ENCODE measurements around the gene OGFOD1. TPM values are rescaled to one million over a fixed set of nuclear protein-coding genes. Genes with fewer than 3 reads are reported as not detected.

Gene OGFOD1
- 46.6 TPM for total RNA-seq

DNA sequence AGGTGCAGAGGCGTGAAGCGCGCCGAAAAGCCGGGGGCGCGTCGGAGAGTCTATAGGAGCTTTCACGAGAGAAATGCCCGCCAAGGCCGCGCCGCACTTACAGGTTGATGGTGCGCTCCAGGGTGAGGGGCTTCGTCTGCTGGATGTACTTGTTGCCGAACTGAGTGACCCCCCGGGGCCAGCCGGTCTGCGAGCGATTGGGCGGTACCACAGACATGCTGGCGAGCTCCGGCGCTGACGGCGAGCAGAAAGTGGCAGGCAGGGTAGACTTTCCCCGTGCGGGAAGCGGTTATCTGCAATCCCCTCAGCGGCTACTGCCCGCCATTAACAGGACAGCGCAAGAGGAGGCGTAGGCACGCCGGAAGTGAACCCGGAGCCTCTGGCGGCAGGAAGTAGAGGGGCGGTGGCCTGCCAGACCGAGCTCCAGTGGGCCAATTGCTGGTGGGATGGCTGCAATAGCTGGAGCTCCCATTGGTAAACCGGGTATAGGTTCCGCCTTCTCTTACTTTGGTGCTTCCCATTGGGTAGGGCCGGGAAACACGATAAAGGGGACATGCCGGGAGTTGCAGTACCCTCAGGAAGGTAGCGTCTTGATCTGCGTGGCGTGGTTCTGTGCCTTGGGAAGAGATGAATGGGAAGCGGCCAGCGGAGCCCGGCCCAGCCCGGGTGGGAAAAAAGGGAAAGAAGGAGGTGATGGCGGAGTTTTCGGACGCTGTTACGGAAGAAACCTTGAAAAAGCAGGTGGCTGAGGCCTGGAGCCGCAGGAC is at the start of gene OGFOD1, which contains the start of gene NUDT21:
Gene OGFOD1 (plus strand): TSS at position 569 of the 767 bp plus-strand sequence. CDS start 59 bp downstream, at position 628.
Gene NUDT21 (minus strand): TSS at position 347 of the 767 bp plus-strand sequence. CDS start 130 bp downstream, at position 217.
- DNase-seq = peak; percentile 98

DNA sequence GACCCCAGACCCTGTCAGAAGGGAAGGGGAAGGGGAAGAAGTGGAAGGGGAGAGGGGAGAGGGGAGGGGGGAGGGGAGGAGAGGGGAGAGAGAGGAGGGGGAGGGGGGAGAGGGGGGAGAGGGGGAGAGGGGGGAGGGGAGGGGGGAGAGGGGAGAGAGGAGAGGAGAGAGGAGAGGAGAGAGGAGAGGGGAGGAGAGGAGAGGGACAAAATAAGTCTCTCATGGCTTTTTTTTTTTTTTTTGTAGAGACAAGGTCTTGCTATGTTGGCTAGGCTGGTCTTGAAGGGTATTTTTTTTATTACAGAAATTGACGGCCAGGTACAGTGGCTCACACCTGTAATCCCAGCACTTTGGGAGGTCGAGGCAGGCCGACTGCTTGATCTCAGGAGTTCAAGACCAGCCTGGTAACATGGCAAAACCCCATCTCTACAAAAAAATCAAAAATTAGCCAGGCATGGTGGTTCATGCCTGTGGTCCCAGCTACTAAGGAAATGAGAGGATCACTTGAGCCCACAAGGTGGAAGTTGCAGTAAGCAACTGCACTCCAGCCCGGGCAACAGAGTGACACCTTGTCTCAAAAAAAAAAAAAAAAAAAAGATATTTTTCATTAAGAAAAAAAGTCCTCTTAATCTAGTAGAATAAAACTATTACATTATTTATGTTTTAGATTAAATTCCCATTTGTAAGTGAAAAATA is 45.2 kb upstream of the OGFOD1 start:
- no peak for DNase-seq

DNA sequence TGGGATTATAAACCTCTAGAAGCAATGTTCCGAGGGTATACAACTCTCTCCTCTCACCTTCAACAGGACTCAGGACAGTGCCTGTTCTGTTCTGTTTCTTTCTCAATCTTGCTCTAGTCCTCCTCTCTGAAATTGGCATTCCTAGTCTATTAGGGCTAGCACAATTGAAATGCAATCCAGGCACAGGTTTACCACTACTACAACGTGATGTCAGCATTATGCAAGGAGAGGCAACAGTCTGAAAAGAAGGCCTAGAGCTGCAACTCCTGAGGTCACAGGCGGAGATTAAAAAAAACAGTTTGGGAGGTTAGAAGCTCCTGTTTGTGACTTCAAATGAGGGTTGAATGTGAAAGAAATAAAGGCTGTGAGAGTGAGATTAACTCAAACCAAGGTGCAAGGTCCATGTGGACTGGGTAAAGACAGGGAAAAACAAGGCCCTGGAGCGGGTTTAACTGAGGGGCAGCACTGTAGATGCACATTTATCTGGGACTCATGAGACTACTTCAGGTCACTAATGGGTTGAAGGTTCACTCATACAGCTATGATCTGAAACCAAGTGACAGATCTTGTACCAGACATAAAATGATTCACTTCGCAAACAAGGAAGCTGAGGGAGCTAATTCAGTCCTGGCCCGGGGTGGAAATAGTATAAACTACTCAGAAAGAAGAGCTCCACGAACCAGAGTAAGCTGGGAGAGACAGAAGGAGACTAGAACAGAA is 42.8 kb upstream of the OGFOD1 start:
- no peak for DNase-seq

DNA sequence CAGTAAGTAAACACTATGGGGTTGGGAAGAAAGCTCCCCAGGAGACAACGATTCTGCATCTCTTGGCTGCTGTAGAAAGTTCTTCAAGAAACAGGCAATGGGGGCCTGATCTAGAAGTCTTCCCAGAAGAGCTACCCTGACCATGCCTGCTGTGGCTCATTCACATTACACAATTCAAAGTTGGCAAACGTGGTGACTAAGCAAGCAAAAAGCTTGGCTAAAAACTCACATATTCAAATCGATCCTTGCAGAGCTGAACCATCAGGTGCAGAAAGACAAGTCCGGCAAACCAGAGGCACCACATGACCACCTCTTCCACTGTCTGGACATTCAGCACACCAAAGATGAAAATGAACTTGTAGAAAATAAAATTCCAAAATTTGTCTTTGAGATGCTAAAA is 42.2 kb upstream of the OGFOD1 start:
- no peak for DNase-seq

DNA sequence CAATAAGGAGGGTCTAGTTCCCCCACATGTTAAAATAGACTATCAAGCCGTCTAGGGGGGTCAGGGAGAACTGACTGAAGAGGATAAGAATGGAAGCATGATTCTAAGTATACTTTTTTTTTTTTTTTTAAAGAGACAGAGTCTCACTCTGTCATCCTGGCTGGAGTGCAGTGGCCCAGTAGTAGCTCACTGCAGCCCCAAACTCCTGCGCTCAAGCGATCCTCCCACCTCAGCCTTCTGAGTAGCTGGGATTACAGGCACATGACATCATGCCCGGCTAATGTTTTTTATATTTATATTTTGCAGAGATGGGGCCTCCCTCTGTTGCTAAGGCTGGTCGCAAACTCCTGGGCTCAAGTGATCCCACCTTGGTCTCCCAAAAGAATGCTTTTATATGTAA is 40.2 kb upstream of the OGFOD1 start:
- DNase-seq = no peak

DNA sequence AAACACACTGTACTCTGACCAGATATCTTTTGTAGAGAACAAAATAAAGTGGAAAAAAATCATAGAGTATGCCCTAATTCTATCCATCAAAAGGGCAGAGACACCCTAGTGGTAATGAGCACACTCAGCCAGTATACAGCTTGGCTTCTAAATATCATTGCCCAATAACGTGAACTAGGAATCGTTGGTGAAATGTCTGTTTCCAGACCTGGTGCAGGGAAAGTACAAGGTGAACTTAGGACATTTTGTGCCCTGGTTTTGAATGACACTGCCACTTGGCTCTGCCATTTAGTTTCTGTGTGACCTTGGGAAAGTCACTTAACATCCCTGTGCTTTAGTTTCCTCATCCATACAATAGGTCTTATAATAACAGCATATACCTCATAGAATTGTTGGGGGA is 39.7 kb upstream of the OGFOD1 start:
- DNase-seq = no peak

DNA sequence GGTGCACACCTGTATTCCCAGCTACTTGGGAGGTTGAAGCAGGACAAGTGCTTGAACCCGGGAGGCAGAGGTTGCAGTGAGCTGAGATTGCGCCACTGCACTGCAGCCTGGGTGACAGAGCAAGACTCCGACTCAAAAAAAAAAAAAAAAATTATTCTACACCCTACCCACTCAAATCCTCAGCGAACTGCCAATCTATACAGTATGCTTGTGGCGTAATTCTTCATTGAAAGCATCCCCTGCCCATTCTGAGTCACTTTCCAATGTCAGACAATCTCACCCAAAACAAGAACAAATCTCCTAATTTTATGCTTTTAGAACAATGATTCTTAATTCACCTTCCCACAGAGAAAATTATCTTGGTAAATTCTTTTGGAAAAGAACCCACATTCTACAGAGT is 38.0 kb upstream of the OGFOD1 start:
- DNase-seq = no peak

DNA sequence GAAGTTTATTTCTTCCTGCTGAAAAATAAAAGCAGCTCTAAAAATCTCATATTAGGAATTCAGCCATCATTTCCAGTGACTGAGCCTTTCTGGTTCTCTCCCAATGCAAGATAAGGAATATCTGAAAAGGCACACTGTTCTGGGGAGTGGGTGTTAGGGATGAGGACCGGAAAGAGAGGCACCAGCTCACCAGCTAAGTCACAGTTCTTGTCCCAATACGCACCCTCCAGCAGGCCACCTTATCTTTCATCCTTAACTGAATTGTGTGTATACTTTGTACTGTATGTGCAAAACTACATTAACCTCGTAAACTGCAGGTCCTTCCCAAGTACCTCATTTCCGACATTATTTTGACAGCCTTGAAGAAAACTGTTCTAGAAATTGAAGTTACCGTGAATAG is 37.0 kb upstream of the OGFOD1 start:
- no peak for DNase-seq

DNA sequence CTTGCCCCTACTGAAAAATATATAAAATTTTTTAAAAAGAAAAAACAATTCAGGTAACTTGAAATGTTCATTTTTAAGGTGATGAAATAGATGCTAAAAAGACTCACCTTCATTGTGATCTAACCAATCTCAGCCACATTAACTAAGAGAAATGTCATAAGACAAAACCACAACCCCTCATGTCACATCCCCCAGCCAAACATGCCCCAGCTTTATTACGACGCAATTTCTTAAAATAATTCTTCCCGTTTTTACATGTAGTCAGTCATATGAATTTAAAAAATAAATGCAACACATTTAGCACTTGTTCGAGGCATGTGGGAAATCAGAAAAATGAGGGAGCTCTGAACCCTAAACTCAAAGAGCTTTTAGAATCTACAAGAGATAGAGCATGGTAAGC is 35.5 kb upstream of the OGFOD1 start:
- no peak for DNase-seq

DNA sequence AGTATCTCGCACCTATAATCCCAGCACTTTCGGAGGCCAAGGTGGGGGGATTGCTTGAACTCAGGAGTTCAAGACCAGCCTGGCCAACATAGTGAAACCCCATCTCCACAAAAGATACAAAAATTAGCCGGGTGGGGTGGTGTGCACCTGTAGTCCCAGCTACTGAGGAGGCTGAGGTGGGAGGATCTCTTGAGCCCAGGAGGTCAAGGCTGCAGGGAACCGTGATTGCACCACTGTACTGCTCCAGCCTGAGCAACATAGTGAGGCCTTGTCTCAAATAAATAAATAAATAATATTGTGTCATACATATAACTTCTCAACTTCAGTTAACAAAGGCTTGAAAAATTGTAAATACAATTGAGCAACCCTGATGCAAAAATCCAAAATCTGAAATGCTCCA is 34.2 kb upstream of the OGFOD1 start:
- no peak for DNase-seq

DNA sequence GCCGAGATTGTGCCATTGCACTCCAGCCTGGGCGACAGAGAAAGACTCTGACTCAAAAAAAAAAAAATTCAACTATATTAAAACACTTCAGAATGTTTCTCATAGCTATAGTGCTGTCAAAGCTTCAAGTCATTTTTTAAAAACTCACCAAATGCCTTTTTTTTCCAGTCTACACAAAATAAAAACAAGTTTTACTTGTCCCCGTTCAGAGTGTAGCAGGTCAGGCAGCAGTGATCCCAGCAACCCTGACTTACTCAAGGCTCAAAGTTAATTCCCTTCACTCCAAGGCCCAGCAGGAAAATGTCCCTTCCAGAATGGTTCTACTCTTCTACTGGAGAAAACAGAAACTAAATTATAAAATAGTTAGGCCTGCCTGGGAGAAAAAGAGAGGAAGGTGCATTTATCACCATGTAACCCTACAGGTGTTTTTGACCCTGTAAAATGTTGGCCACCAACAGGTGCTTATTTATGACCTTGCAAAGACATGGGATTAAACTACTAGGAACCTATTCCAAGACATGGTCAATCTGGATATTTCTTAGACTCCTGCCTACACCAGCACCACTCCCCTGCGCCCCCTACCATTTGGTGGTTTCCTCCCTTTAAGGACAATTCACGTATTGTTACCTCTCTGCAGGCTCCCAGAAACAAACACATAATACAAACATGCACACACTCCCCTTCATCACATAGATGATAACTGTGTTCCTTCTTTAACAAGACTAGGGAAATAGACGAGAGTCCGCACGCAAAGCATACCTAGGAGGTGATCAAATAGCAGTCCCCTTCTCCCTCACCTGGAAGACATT is 31.4 kb upstream of the OGFOD1 start:
- no peak for DNase-seq

DNA sequence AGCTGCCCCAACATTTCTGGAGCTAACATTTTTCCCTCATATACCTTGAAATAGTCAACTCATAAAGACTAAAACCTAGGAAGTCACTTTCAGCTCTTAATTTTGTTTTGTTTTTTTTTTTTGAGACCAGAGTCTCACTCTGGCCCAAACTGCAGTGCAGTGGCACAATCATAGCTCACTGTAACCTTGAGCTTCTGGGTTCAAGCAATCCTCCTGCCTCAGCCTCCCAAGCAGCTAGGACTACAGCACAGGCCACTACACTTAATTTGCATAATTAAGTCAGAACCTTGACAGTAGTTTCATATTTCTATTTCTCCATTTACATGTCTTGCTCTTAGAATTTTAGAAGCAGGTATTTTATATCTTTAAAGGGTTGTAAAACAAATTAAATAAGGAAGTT is 30.7 kb upstream of the OGFOD1 start:
- DNase-seq = no peak

DNA sequence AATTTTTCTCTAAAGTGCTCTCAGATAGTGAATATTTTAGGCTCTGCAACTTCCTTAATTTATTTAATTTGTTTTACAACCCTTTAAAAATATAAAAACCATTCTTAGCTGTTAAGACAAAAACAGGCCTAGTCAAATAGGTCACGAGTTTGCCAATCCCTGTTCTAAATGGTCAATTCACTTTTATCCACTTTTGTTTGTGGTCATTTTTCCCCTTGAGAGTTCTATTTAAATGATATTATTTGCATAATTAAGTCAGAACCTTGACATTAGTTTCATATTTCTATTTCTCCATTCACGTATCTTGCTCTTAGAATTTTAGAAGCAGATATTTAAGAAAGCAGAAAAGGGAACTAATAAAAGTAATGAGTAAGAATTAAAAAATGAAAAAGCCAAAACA is 30.0 kb upstream of the OGFOD1 start:
- no peak for DNase-seq

DNA sequence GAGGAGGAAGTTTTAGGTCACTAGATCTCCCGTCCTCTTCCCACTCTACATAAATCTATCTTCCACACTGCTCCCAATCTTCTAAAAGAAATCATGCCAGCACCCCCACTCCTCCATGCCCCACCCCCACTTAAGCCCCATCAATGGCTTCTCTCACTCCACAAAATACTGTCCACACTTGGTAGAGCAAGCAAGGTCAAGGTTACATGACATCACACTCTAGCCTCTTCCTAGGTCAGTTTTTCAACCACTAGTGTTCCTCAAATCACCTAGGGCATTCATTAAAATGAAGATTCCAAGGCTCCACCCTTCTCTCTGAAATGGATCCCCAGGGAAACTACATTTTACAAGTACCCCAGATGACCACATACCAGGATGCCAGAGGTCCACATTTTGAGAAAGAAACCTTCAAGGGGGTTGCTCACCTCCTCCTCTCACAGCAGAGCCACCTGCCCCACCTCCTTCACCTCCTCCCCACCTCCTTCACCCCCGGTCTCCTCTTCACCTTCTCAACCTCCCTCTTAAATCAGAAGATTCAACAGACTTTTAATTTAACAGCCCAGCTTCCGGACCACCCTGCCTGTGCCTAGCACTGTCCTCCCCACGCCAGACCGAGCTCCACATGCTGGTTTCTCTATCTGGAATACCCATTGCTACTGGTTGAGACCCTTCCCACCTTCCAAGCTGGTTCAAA is 29.2 kb upstream of the OGFOD1 start:
- DNase-seq = no peak

DNA sequence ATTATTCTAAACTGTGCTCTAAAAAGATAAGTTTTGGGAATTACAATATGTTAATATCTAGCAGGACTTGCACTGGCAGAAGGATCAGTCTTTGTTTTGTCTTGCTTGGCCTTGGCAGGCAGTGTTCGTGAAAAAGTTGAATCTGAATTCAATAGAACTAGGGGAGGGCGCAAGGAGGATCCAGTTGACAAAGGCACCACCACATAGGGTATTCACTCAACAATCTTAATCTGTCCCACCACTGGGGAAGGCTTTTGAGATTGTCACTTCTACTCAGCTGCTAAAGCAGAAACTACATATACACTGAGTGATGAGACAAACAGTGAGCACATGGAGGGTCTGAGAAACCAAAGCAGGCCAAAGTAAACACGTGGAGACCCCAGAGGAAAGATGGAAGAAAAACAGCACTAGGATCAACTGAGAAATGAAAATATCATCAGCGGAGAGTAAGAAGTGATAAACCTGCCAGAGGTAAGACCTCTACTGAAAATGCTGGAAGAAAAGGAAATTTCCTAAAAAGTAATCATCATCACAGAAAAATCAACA is 28.4 kb upstream of the OGFOD1 start:
- no peak for DNase-seq

DNA sequence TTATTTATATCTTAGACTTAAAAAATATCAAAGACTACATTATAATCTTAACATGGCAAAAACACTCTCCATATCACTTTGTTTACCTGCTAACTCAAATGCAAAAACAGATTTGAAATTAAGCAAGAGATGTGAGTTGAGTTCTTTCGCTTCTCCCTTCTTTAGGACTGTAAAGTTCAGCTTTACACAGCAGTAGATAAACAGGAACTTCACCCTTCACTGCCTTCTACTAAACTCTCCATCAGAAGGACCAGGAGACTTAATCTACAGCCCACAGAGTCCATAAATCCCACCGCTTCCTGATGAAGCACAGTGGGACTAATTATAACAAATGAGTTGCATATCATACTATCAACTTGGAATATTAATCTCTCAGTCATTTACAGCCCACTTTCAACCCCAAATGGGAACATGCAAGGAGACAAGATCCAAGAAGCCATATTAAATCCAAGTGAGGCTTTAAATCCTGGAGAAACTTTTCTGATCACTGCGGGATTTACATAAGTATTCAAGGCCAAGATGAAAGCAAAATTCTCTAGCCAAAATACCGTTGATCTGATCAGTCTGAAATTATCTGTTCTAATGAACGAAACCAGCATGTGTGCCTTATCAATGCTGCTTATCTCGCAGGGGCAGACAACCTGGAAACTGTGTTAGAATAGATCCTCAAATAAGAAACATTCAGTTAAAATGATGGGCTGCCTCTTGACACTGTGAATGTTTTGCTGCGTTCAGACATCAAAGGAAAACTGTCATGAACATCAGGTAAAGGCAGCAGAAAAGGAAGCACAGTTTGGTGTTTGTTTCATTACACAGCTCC is 27.6 kb upstream of the OGFOD1 start:
- DNase-seq = peak; percentile 27

DNA sequence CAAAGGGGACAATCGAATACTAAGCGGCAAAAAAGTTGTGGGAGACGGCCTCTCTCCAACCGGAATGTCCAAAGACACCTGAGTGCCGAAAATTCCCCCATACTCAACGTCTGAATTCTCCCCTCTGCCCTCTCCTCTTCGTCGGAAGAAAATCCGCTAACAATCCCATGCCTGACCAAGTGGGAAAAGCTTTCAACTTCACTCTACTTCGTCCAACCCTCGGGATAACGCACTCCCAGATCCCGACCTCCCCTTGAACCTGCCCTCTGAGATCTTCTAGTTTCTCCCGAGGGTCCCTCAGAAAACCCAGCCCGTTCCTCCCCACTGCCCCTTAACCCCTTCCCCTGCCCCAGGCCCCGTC is 27.0 kb upstream of the OGFOD1 start:
- DNase-seq = no peak

DNA sequence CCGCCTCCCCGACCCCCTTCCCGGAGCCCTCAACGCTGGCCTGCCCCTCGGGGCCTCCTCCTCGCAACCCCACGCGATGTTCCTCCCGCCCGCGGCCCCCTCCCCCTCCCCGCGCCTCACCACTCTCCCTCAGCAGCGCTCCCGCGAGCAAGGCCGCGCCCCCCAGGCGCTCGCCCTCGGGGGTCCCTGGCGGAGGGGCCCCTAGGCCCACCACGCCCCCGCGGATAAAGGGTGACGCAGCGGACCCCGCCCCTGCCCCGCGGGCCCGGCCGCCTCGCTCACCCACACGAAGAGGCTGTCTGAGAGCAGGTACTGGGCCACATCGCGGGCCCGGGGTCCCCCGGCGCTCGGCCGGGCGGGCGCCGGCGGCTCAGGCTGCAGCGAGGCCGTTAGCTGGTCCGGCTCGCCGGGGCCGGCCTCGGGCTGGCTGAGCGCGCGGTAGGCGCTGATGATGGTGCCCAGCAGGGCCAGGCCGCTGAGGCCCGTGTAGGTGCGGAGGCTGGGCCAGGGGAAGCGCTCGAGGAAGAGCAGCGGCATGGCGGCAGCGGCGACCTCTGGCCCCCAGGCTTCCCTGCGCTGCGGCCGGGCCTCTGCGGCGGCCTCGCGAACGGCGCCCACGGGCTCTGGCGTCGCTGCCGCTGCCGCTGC is 26.4 kb upstream of the OGFOD1 start:
- no peak for DNase-seq

DNA sequence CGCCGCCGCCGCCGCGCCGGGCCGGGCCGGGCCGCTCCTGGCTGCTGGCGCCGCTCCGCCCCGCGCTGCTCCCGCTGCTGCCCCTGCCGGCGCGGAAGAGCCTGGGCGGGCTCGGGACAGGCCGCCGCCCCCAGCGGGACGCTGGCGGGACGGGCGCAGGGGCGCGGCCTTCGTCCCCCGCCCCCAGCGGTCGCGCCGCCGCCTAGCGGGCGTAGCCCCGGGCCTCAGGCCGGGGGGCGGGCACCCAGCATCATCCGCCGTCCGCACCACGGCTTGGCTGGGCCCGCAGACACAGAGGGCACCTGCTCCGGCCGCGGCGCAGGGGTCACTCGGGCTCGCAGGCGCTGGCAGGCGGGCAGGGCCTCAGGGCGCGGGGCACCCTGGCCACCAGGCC is 25.9 kb upstream of the OGFOD1 start, which contains the start of gene AMFR:
Gene AMFR (minus strand): TSS at position 107 of the 394 bp plus-strand sequence. CDS start 218 bp downstream, outside the sequence.
- peak; percentile 59 for DNase-seq

DNA sequence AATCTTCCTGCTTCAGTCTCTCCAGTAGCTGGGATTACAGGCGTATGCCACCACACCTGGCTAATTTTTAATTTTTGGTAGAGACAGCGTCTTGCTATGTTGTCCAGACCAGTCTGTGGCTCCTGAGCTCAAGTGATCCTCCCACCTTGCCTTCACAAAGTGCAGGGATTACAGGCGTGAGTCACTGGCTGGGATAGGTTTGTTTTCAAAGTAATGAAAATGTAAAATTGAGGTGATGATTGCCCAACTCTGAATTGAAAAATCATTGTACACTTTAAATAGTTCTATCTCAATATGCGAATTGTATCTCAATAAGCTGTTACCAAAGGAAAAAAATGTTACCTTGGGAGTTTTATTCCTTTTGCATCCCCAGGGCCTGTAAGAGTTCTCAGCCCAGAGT is 24.8 kb upstream of the OGFOD1 start:
- DNase-seq = no peak
